Sigmoid colon (tissue), 4 donors: ENCODE data around the gene RIN2.

Experiments
- POLR2A ChIP-seq, 2 donors: fragments of 450-650 bp; IDR thresholded peaks; one replicate each; pipeline ENCODE4 v1.6.1; 2016; ENCODE audit warnings: antibody characterized with exemption in 2 of 2, mild to moderate bottlenecking in 2 of 2, moderate library complexity in 2 of 2
- POLR2AphosphoS5 ChIP-seq, 4 donors: sonication (generic); formaldehyde crosslinking; IDR thresholded peaks; one replicate each; pipeline ENCODE4 v1.6.1; 2017; ENCODE audit warnings: antibody characterized with exemption in 4 of 4
- TF ChIP-seq, protein P1 (sequence below), 4 experiments: fragments of 450-650 bp in 3 of 4; fragments of 200-600 bp in 1 of 4; IDR thresholded peaks; one replicate each; pipeline ENCODE4 v1.5.1; 2016 to 2019; ENCODE audit warnings: antibody characterized with exemption in 4 of 4, mild to moderate bottlenecking in 3 of 4, moderate library complexity in 2 of 4

DNA sequence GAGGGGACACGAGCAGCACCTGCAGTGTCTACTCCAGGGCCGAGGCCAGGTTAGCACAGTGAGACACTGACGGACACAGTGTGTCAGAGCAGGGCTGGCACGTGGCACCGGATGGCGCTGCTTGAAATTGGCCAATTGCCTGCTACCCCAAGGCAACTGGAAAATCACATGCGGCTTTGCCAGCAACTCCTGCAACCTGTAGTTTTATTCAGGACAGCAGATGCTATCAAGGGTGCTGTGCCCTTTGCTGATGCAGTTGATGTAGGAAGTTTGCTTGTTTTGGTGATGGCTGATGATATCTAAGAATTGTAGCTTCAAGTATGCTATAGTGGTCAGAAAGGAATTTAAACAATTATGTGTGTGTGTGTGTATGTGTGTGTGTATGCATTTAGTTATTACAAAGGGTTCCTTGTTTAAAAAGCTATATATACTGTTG lies 25.9 kb downstream of the RIN2 start:
- TF ChIP-seq POLR2A (IDR thresholded peaks at IDR 0.05) (no peak), POLR2AphosphoS5 (IDR thresholded peaks at IDR 0.05) (no peak)
- TF ChIP-seq, protein P1, sequence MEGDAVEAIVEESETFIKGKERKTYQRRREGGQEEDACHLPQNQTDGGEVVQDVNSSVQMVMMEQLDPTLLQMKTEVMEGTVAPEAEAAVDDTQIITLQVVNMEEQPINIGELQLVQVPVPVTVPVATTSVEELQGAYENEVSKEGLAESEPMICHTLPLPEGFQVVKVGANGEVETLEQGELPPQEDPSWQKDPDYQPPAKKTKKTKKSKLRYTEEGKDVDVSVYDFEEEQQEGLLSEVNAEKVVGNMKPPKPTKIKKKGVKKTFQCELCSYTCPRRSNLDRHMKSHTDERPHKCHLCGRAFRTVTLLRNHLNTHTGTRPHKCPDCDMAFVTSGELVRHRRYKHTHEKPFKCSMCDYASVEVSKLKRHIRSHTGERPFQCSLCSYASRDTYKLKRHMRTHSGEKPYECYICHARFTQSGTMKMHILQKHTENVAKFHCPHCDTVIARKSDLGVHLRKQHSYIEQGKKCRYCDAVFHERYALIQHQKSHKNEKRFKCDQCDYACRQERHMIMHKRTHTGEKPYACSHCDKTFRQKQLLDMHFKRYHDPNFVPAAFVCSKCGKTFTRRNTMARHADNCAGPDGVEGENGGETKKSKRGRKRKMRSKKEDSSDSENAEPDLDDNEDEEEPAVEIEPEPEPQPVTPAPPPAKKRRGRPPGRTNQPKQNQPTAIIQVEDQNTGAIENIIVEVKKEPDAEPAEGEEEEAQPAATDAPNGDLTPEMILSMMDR (IDR thresholded peaks at IDR 0.05), result no peak
